Gastroesophageal sphincter (tissue), 3 donors: ENCODE measurements around the gene OR10G6.

Experiments used
- EP300 ChIP-seq: sonication (generic); formaldehyde crosslinking; IDR thresholded peaks from one replicate; pipeline ENCODE4 v1.6.1; 2017; ENCODE audit warnings: antibody characterized with exemption, mild to moderate bottlenecking
- POLR2A ChIP-seq, 2 donors: fragments of 450-650 bp; IDR thresholded peaks; one replicate each; pipeline ENCODE4 v1.6.1; 2017; ENCODE audit warnings: antibody characterized with exemption in 2 of 2, mild to moderate bottlenecking in 2 of 2, moderate library complexity in 1 of 2
- POLR2AphosphoS5 ChIP-seq: sonication (generic); formaldehyde crosslinking; IDR thresholded peaks from one replicate; pipeline ENCODE4 v1.6.1; 2017; ENCODE audit warnings: antibody characterized with exemption
- TF ChIP-seq, protein P1 (sequence below), 4 experiments: fragments of 200-600 bp in 2 of 4; fragments of 450-650 bp in 2 of 4; sonication (generic) in 1 of 4; IDR thresholded peaks; one replicate each; pipeline ENCODE4 v1.5.1; 2017 to 2019; ENCODE audit warnings: antibody characterized with exemption in 4 of 4, mild to moderate bottlenecking in 2 of 4, moderate library complexity in 2 of 4

DNA sequence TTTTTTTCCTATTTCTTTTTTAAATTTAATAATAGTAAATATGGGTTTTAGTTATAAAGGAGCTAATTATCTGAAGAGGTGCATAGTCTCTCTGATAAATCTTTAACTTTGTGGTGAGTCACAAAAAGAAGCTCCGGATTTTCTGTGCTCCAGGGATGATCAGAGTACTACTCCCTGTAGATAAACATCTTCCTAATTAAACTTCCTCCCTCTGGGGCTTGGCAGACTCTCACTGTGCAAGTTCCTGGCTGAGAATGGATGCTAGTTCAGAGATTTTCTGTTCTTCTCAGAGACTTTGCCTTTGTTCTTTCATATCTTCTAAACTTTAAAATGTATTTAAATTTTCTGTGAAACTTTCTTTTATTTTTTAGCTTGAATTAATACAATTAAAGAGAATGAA, 46.3 kb upstream of the OR10G6 start, which contains the start of gene OR10G7:
- TF ChIP-seq, protein P1, sequence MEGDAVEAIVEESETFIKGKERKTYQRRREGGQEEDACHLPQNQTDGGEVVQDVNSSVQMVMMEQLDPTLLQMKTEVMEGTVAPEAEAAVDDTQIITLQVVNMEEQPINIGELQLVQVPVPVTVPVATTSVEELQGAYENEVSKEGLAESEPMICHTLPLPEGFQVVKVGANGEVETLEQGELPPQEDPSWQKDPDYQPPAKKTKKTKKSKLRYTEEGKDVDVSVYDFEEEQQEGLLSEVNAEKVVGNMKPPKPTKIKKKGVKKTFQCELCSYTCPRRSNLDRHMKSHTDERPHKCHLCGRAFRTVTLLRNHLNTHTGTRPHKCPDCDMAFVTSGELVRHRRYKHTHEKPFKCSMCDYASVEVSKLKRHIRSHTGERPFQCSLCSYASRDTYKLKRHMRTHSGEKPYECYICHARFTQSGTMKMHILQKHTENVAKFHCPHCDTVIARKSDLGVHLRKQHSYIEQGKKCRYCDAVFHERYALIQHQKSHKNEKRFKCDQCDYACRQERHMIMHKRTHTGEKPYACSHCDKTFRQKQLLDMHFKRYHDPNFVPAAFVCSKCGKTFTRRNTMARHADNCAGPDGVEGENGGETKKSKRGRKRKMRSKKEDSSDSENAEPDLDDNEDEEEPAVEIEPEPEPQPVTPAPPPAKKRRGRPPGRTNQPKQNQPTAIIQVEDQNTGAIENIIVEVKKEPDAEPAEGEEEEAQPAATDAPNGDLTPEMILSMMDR (IDR thresholded peaks at IDR 0.05), result no peak
- TF ChIP-seq POLR2A (IDR thresholded peaks at IDR 0.05) (no peak), EP300 (no peak), POLR2AphosphoS5 (no peak)
